Measurements from ENCODE around the gene TM9SF4.

Gene TM9SF4

GRCh38 chr20:32183947-32184635 lies 74.6 kb downstream of the TM9SF4 start:
- no peaks in the 10 kb centered on the region for H3K27me3 ChIP-seq (replicated peaks; ENCODE audit: control insufficient read depth, insufficient read depth, low read length, poor library complexity, severe bottlenecking)

GRCh38 chr20:32184961-32185603 lies 75.6 kb downstream of the TM9SF4 start:
- Histone ChIP-seq H3K27ac (ENCODE audit: insufficient read depth, low read length, poor library complexity, severe bottlenecking) (no peak overlapping the region), H3K36me3 (ENCODE audit: control insufficient read depth, insufficient read depth, low read length) (no peaks in the 10 kb centered on the region), H3K4me3 (ENCODE audit: insufficient read depth, low read depth, low read length, poor library complexity, severe bottlenecking) (no peak overlapping the region), H3K9me3 (ENCODE audit: control insufficient read depth, low read length) (no peaks in the 10 kb centered on the region), H3K27me3 (replicated peaks; ENCODE audit: control insufficient read depth, insufficient read depth, low read length, poor library complexity, severe bottlenecking) (no peaks in the 10 kb centered on the region), H3K4me1 (ENCODE audit: control insufficient read depth, insufficient read depth, low read length, poor library complexity, severe bottlenecking) (peaks cover 10% of the 10 kb centered on the region)
- no peak for DNase-seq

More at GRCh38 chr20:32183947-32184635, 74.6 kb downstream of the TM9SF4 start:
- no peaks in the 10 kb centered on the region for H3K9me3 ChIP-seq (ENCODE audit: control insufficient read depth, low read length)
- no peak overlapping the region for H3K27ac ChIP-seq (ENCODE audit: insufficient read depth, low read length, poor library complexity, severe bottlenecking)
- no peak for DNase-seq
- no peak overlapping the region for H3K4me3 ChIP-seq (ENCODE audit: insufficient read depth, low read depth, low read length, poor library complexity, severe bottlenecking)
- H3K36me3 ChIP-seq (ENCODE audit: control insufficient read depth, insufficient read depth, low read length) = no peaks in the 10 kb centered on the region
- peaks cover 4% of the 10 kb centered on the region for H3K4me1 ChIP-seq (ENCODE audit: control insufficient read depth, insufficient read depth, low read length, poor library complexity, severe bottlenecking)

GRCh38 chr20:32186506-32186905 lies 77.0 kb downstream of the TM9SF4 start:
- Histone ChIP-seq H3K4me1 (ENCODE audit: control insufficient read depth, insufficient read depth, low read length, poor library complexity, severe bottlenecking) (peaks cover 14% of the 10 kb centered on the region), H3K27me3 (replicated peaks; ENCODE audit: control insufficient read depth, insufficient read depth, low read length, poor library complexity, severe bottlenecking) (no peaks in the 10 kb centered on the region), H3K27ac (ENCODE audit: insufficient read depth, low read length, poor library complexity, severe bottlenecking) (no peak overlapping the region), H3K36me3 (ENCODE audit: control insufficient read depth, insufficient read depth, low read length) (no peaks in the 10 kb centered on the region), H3K4me3 (ENCODE audit: insufficient read depth, low read depth, low read length, poor library complexity, severe bottlenecking) (no peak overlapping the region), H3K9me3 (ENCODE audit: control insufficient read depth, low read length) (no peaks in the 10 kb centered on the region)
- no peak for DNase-seq

GRCh38 chr20:32188376-32189122 lies 79.0 kb downstream of the TM9SF4 start:
- no peaks in the 10 kb centered on the region for H3K27me3 ChIP-seq (replicated peaks; ENCODE audit: control insufficient read depth, insufficient read depth, low read length, poor library complexity, severe bottlenecking)
- DNase-seq = no peak
- no peaks in the 10 kb centered on the region for H3K36me3 ChIP-seq (ENCODE audit: control insufficient read depth, insufficient read depth, low read length)
- H3K4me1 ChIP-seq (ENCODE audit: control insufficient read depth, insufficient read depth, low read length, poor library complexity, severe bottlenecking) = peaks cover 14% of the 10 kb centered on the region
- no peaks in the 10 kb centered on the region for H3K9me3 ChIP-seq (ENCODE audit: control insufficient read depth, low read length)
- H3K27ac ChIP-seq (ENCODE audit: insufficient read depth, low read length, poor library complexity, severe bottlenecking) = no peak overlapping the region
- H3K4me3 ChIP-seq (ENCODE audit: insufficient read depth, low read depth, low read length, poor library complexity, severe bottlenecking) = no peak overlapping the region

- H3K36me3 ChIP-seq (ENCODE audit: control insufficient read depth, insufficient read depth, low read length) = no peaks in the 10 kb centered on the region
- no peak overlapping the region for H3K4me3 ChIP-seq (ENCODE audit: insufficient read depth, low read depth, low read length, poor library complexity, severe bottlenecking)
- no peak for DNase-seq
- peak overlapping the region; percentile 67 for H3K27ac ChIP-seq (ENCODE audit: insufficient read depth, low read length, poor library complexity, severe bottlenecking)
- no peaks in the 10 kb centered on the region for H3K27me3 ChIP-seq (replicated peaks; ENCODE audit: control insufficient read depth, insufficient read depth, low read length, poor library complexity, severe bottlenecking)
- peaks cover 14% of the 10 kb centered on the region for H3K4me1 ChIP-seq (ENCODE audit: control insufficient read depth, insufficient read depth, low read length, poor library complexity, severe bottlenecking)
- H3K9me3 ChIP-seq (ENCODE audit: control insufficient read depth, low read length) = no peaks in the 10 kb centered on the region
Observed at GRCh38 chr20:32189123-32189410, 79.6 kb downstream of the TM9SF4 start.

- Histone ChIP-seq H3K27ac (ENCODE audit: insufficient read depth, low read length, poor library complexity, severe bottlenecking) (peak overlapping the region; percentile 67), H3K4me1 (ENCODE audit: control insufficient read depth, insufficient read depth, low read length, poor library complexity, severe bottlenecking) (peaks cover 14% of the 10 kb centered on the region)
Observed at GRCh38 chr20:32189691-32190615, 80.4 kb downstream of the TM9SF4 start.

GRCh38 chr20:32190616-32191415 lies 81.3 kb downstream of the TM9SF4 start:
- Histone ChIP-seq H3K36me3 (ENCODE audit: control insufficient read depth, insufficient read depth, low read length) (peaks cover 9% of the 10 kb centered on the region), H3K9me3 (ENCODE audit: control insufficient read depth, low read length) (no peaks in the 10 kb centered on the region), H3K4me3 (ENCODE audit: insufficient read depth, low read depth, low read length, poor library complexity, severe bottlenecking) (peak overlapping the region; percentile 71), H3K27ac (ENCODE audit: insufficient read depth, low read length, poor library complexity, severe bottlenecking) (peak overlapping the region; percentile 67), H3K4me1 (ENCODE audit: control insufficient read depth, insufficient read depth, low read length, poor library complexity, severe bottlenecking) (peaks cover 14% of the 10 kb centered on the region), H3K27me3 (replicated peaks; ENCODE audit: control insufficient read depth, insufficient read depth, low read length, poor library complexity, severe bottlenecking) (no peaks in the 10 kb centered on the region)
- no peak for DNase-seq

More at GRCh38 chr20:32189691-32190615, 80.4 kb downstream of the TM9SF4 start:
- H3K36me3 ChIP-seq (ENCODE audit: control insufficient read depth, insufficient read depth, low read length) = peaks cover 4% of the 10 kb centered on the region
- peak overlapping the region; percentile 71 for H3K4me3 ChIP-seq (ENCODE audit: insufficient read depth, low read depth, low read length, poor library complexity, severe bottlenecking)
- DNase-seq = peak in 2 of 3 donors; percentile 10 to 18
- H3K27me3 ChIP-seq (replicated peaks; ENCODE audit: control insufficient read depth, insufficient read depth, low read length, poor library complexity, severe bottlenecking) = no peaks in the 10 kb centered on the region
- H3K9me3 ChIP-seq (ENCODE audit: control insufficient read depth, low read length) = no peaks in the 10 kb centered on the region

GRCh38 chr20:32191422-32191821 lies 81.9 kb downstream of the TM9SF4 start:
- H3K36me3 ChIP-seq (ENCODE audit: control insufficient read depth, insufficient read depth, low read length) = peaks cover 15% of the 10 kb centered on the region
- H3K27ac ChIP-seq (ENCODE audit: insufficient read depth, low read length, poor library complexity, severe bottlenecking) = no peak overlapping the region
- H3K4me1 ChIP-seq (ENCODE audit: control insufficient read depth, insufficient read depth, low read length, poor library complexity, severe bottlenecking) = peaks cover 14% of the 10 kb centered on the region
- H3K4me3 ChIP-seq (ENCODE audit: insufficient read depth, low read depth, low read length, poor library complexity, severe bottlenecking) = no peak overlapping the region
- H3K27me3 ChIP-seq (replicated peaks; ENCODE audit: control insufficient read depth, insufficient read depth, low read length, poor library complexity, severe bottlenecking) = no peaks in the 10 kb centered on the region
- DNase-seq = no peak
- H3K9me3 ChIP-seq (ENCODE audit: control insufficient read depth, low read length) = no peaks in the 10 kb centered on the region

- Histone ChIP-seq H3K36me3 (ENCODE audit: control insufficient read depth, insufficient read depth, low read length) (peaks cover 17% of the 10 kb centered on the region), H3K27ac (ENCODE audit: insufficient read depth, low read length, poor library complexity, severe bottlenecking) (no peak overlapping the region), H3K4me3 (ENCODE audit: insufficient read depth, low read depth, low read length, poor library complexity, severe bottlenecking) (no peak overlapping the region), H3K27me3 (replicated peaks; ENCODE audit: control insufficient read depth, insufficient read depth, low read length, poor library complexity, severe bottlenecking) (no peaks in the 10 kb centered on the region), H3K9me3 (ENCODE audit: control insufficient read depth, low read length) (no peaks in the 10 kb centered on the region), H3K4me1 (ENCODE audit: control insufficient read depth, insufficient read depth, low read length, poor library complexity, severe bottlenecking) (peaks cover 14% of the 10 kb centered on the region)
- no peak for DNase-seq
Observed at GRCh38 chr20:32191873-32192272, 82.4 kb downstream of the TM9SF4 start.
